ENCODE data around the gene CCL25. TPM values are rescaled to one million over a fixed set of nuclear protein-coding genes. Genes with fewer than 3 reads are reported as not detected.
A peak's percentile ranks its signal among the peaks of the same experiment; 100 is the strongest.

The CCL25 gene
- total and polyA plus RNA-seq, 2 of the 13 experiments (the other 11 are each of a cell fraction or from before 2014, with no cell fraction given): not detected

GRCh38 chr19:8085598-8086408 lies 33.2 kb downstream of the CCL25 start (continued):
- no peak for TF ChIP-seq NCOR1 (IDR thresholded peaks at IDR 0.05; ENCODE audit: borderline replicate concordance, low read length)
- no peak; the same call in 1 of the 2 replicates for TF ChIP-seq HNF1A (IDR thresholded peaks at IDR 0.05; ENCODE audit: low read depth)
- TF ChIP-seq HNF1A (CRISPR knock-in tag; IDR thresholded peaks at IDR 0.05; ENCODE audit: borderline replicate concordance): peak; percentile 57; the same call in 1 of the 2 replicates
- no peak for TF ChIP-seq ZNF780A (CRISPR knock-in tag; IDR thresholded peaks at IDR 0.05)
- TF ChIP-seq ZNF180 (CRISPR knock-in tag; IDR thresholded peaks at IDR 0.05; ENCODE audit: borderline replicate concordance, low read depth): no peak
- TF ChIP-seq SOX13 (IDR thresholded peaks at IDR 0.05): peak; percentile 89
- peak in 1 of 2 experiments; percentile 96; a peak in 2 of 4 replicates for TF ChIP-seq SOX13 (CRISPR knock-in tag; conservative IDR thresholded peaks at IDR 0.05 in 1 of 2, IDR thresholded peaks at IDR 0.05 in 1 of 2)
- peak; percentile 27; the same call in 1 of the 2 replicates for TF ChIP-seq SPEN (CRISPR knock-in tag; IDR thresholded peaks at IDR 0.05; ENCODE audit: low read depth)
- TF ChIP-seq KLF6 (CRISPR knock-in tag; IDR thresholded peaks at IDR 0.05): 0 out of 2 replicates have a peak, but pooled peaks have one; percentile 31
- no peak for TF ChIP-seq ZNF407 (CRISPR knock-in tag; IDR thresholded peaks at IDR 0.05; ENCODE audit: not compliant biosample characterization)
- no peak; the same call in 1 of the 2 replicates for TF ChIP-seq YEATS4 (CRISPR knock-in tag; IDR thresholded peaks at IDR 0.05; ENCODE audit: borderline replicate concordance)
- TF ChIP-seq ZNF230 (CRISPR knock-in tag; IDR thresholded peaks at IDR 0.05): no peak
- TF ChIP-seq ATF6 (CRISPR knock-in tag; conservative IDR thresholded peaks at IDR 0.05): no peak
- TF ChIP-seq EZH2 (conservative IDR thresholded peaks at IDR 0.05; ENCODE audit: low read depth, low read length): no peak

Measured in HepG2 (cell line).